Endothelial cell (in vitro differentiated cells): ENCODE data around the gene LHFPL4. TPM values are rescaled to one million over a fixed set of nuclear protein-coding genes. Genes with fewer than 3 reads are reported as not detected.
A peak's percentile ranks its signal among the peaks of the same experiment; 100 is the strongest.
"Not testable (repeated sequence)": the region's sequence is repeated elsewhere in the genome, so short reads cannot be mapped to it uniquely, and the experiment has no call there.

Source experiments
- DNase-seq: peaks from one replicate; pipeline ENCODE4 v3.0.0; 2021; ENCODE audit warnings: low spot score
- H3K27ac Mint-ChIP-seq: one replicate; pipeline ENCODE4 v1.8.0; 2021; ENCODE audit warnings: mixed read lengths, inconsistent platforms; ENCODE audit not compliant: unreplicated experiment
- H3K27me3 Mint-ChIP-seq: one replicate; pipeline ENCODE4 v1.8.0; 2021; ENCODE audit warnings: mild to moderate bottlenecking, moderate library complexity, mixed read lengths, inconsistent platforms; ENCODE audit not compliant: unreplicated experiment
- H3K36me3 Mint-ChIP-seq: one replicate; pipeline ENCODE4 v1.8.0; 2021; ENCODE audit warnings: mild to moderate bottlenecking, low read depth, mixed read lengths, inconsistent platforms; ENCODE audit not compliant: unreplicated experiment
- H3K4me1 Mint-ChIP-seq: one replicate; pipeline ENCODE4 v1.8.0; 2021; ENCODE audit warnings: mild to moderate bottlenecking, mixed read lengths, inconsistent platforms; ENCODE audit not compliant: unreplicated experiment
- H3K4me3 Mint-ChIP-seq: one replicate; pipeline ENCODE4 v1.8.0; 2021; ENCODE audit warnings: mild to moderate bottlenecking, mixed read lengths, inconsistent platforms; ENCODE audit not compliant: unreplicated experiment
- H3K9me3 Mint-ChIP-seq: one replicate; pipeline ENCODE4 v1.8.0; 2021; ENCODE audit warnings: mixed read lengths, inconsistent platforms; ENCODE audit not compliant: unreplicated experiment
- CTCF ChIP-seq: fragments of 200-600 bp; sonication (generic); IDR thresholded peaks from one replicate; pipeline ENCODE4 v1.5.0; 2021; ENCODE audit warnings: antibody characterized with exemption; ENCODE audit not compliant: unreplicated experiment
- long read RNA-seq: library from polyadenylated mRNA; unstranded; transcript quantifications from one replicate; pipeline ENCODE4 v2.0.0, GENCODE V29; 2020; ENCODE audit not compliant: unreplicated experiment
- total RNA-seq: library from RNA; stranded (reverse); fragmentation: NEBNext Ultra II Directional; extraction: Animal tissue kit (Norgen Biotek cat#: 25700); gene quantifications from one replicate; pipeline ENCODE4 v1.2.1, GENCODE V29; 2021; ENCODE audit not compliant: unreplicated experiment

Gene LHFPL4
- 0.08 TPM for total RNA-seq
- long read RNA-seq: 0 reads

GRCh38 chr3:9553021-9553947, at the start of gene LHFPL4:
Gene LHFPL4 (minus strand): TSS chr3:9553822. CDS start chr3:9552679, 1,143 bp downstream.
- H3K9me3 Mint-ChIP-seq: no peaks in the 10 kb centered on the region
- no peak within 1 kb of the TSS for H3K27ac Mint-ChIP-seq
- TF ChIP-seq CTCF: no peak
- peaks cover 15% of the 10 kb centered on the region for H3K27me3 Mint-ChIP-seq
- peaks cover 4% of the 10 kb centered on the region for H3K36me3 Mint-ChIP-seq
- H3K4me3 Mint-ChIP-seq: peak within 1 kb of the TSS; percentile 31
- H3K4me1 Mint-ChIP-seq: peaks cover 5% of the 10 kb centered on the region
- DNase-seq: no peak

- no peaks in the 10 kb centered on the region for H3K36me3 Mint-ChIP-seq
- H3K9me3 Mint-ChIP-seq: no peaks in the 10 kb centered on the region
- no peak for DNase-seq
- H3K27me3 Mint-ChIP-seq: no peaks in the 10 kb centered on the region
- H3K27ac Mint-ChIP-seq: no peak overlapping the region
- H3K4me1 Mint-ChIP-seq: no peaks in the 10 kb centered on the region
- no peak for TF ChIP-seq CTCF
- H3K4me3 Mint-ChIP-seq: no peak overlapping the region
Observed at GRCh38 chr3:9602620-9603019, 49.0 kb upstream of the LHFPL4 start.

- H3K4me1 Mint-ChIP-seq, H3K4me3 Mint-ChIP-seq, H3K27me3 Mint-ChIP-seq, DNase-seq, H3K9me3 Mint-ChIP-seq, H3K36me3 Mint-ChIP-seq, H3K27ac Mint-ChIP-seq: not testable (repeated sequence)
Observed at GRCh38 chr3:9601006-9601581, 47.5 kb upstream of the LHFPL4 start.

GRCh38 chr3:9600597-9600996, 47.0 kb upstream of the LHFPL4 start:
- Mint-ChIP-seq H3K27me3 (no peaks in the 10 kb centered on the region), H3K9me3 (no peaks in the 10 kb centered on the region), H3K36me3 (no peaks in the 10 kb centered on the region), H3K27ac (no peak overlapping the region), H3K4me1 (no peaks in the 10 kb centered on the region), H3K4me3 (no peak overlapping the region)
- no peak for TF ChIP-seq CTCF
- peak; percentile 4 for DNase-seq

- Mint-ChIP-seq H3K27me3 (no peaks in the 10 kb centered on the region), H3K9me3 (no peaks in the 10 kb centered on the region), H3K27ac (no peak overlapping the region), H3K4me3 (no peak overlapping the region), H3K36me3 (no peaks in the 10 kb centered on the region), H3K4me1 (no peaks in the 10 kb centered on the region)
- no peak for TF ChIP-seq CTCF
- DNase-seq: no peak
Observed at GRCh38 chr3:9598783-9599387, 45.3 kb upstream of the LHFPL4 start.
